Hypothalamus (tissue), 51 donors: ENCODE measurements around the gene CREBRF.
"Not testable (repeated sequence)": the region's sequence is repeated elsewhere in the genome, so short reads cannot be mapped to it uniquely, and the experiment has no call there.

Experiments
- DNase-seq, 51 donors: peaks; one replicate each; lab custom pipeline; 2025; lab: John Stamatoyannopoulos, UW

The CREBRF gene

DNA sequence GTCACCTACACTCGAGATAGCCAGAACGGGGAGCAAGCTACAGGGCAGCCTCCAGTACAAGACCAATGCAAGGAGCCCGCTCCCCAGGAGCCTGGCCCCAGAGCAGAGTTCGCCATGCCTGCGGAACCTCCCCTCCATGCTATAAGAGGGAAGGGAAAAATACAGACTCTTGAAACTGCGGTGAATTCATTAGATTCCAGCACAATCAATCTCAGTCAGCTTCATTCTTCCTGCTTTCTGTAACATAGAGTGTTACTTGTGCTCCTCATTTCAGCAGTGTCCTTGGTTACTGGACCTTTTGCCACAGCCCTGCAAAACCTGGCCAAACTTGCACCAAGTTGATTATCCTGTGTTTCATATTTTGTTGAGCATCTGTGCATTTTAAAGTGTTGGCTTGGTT lies 22.2 kb upstream of the CREBRF start:
- no peak for DNase-seq

DNA sequence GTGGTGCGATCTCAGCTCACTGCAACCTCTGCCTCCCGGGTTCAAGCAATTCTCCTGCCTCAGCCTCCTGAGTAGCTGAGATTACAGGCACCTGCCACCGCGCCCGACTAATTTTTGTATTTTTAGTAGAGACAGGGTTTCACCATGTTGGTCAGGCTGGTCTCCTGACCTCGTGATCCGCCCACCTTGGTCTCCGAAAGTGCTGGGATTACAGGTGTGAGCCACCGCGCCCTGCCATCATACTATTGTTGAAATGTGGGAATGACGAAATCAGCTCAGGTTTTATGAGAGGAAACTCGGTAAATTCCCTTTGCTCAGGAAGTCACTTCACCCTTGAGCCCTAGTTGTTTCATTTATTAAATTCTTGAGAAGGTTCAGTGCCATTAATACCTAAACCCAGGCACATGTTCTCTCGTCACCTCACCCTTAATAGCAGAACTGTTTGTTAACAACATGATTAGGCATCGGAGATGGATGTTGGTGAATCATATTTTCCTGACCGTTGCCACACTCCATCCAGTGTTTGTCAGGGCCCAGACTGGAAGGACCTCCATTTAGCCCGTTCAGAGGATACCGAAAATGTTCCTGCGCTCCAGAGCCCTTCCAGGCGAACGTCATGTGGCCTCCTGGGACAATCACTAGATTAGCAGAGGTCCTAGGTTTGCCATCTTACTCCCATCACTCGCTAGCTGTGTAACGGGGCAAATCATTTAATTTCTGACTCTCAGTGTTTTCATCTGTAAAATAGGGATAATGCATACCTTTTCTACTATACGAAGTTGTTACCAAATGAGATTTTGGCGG lies 20.0 kb upstream of the CREBRF start:
- DNase-seq = no peak

DNA sequence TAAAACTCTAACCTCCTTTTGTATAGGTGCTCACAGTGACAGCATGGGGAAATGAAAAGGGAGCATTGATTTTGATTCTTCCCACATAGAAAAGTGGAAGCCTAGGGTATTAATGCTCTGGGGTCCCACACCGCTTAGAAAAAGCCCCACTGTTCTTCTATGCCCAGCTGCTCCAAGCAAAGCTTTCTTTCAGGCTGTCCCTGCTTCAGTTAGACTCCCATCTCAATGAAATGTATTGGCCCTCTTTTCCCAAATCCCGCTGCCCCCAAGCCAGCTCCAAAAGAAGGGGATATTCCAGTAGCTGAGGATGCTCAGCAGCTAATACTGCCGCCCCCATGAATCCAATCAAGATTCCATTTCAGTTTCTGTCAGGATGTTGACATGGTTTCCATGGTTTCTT lies 17.0 kb upstream of the CREBRF start:
- no peak for DNase-seq

DNA sequence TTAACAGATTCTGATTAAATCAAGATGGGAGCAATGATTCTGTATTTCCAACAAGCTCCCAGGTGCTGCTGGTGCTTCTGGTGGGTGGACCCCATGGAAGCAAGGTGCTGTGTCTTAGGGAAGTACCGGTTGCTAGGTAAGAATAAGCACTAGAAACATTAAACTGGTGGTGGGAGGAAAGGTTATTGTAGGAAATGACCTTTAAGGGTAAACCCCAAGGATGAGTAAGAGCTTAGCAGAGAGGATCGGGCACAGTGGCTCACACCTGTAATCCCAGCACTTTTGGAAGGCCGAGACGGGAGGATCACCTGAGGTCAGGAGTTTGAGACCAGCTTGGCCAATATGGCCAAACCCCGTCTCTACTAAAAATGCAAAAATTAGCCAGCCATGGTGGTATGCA lies 16.2 kb upstream of the CREBRF start:
- no peak for DNase-seq

DNA sequence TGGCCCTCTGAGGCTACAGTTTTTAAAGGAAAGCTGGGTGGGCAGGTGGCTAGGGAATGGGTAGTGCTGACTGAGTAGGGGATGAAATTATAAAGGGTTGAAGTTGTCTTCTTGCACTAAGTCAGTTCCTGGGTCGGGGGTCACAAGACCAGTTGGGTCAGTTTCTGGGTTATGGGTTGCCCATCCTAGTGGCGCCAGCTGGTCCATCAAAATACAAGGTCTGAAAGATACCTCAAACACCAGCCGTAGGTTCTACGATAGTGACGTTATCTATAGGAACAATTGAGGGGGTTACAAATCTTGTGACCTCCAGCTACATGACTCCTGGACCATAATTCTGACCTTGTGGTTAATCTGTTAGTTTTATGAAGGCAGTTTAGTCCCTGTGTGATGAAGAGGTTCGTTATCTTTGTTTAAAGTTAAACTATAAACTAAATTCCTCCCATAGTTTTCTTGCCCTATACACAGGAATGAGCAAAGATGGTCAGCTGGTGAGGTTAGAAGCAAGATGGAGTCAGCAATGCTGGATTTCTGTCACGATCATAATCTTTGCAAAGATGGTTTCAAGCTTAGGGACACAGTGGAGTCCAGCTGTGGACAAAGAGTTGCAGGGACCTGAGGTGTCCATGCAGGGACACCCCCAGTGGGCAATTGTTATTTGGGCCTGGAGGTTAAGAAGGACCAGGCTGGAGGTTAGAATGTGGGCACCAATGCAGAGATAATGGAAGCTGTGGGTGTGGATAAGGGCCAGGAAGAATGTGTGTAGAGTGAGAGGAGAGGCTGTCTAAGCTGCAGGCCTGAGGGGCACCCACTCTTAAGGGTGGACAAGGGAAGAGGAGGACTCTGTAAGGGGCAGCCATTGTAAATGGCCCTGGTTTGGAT lies 14.0 kb upstream of the CREBRF start:
- no peak for DNase-seq

DNA sequence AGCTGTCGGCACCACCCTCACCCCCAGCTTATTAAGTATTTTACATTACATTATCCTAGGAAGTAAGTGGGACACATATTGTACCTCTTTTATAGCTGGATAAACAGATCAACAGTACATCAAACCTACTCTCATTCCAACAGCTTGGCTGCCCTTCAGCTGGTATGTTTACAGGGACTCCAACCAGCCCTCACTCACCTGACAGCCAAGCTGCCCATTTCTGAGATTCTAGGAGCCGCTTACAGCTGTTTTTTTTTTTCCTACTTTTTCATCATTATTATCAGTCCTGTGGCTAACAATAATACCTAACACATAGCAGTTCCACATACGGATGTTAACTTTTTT lies 13.4 kb upstream of the CREBRF start:
- no peak for DNase-seq

DNA sequence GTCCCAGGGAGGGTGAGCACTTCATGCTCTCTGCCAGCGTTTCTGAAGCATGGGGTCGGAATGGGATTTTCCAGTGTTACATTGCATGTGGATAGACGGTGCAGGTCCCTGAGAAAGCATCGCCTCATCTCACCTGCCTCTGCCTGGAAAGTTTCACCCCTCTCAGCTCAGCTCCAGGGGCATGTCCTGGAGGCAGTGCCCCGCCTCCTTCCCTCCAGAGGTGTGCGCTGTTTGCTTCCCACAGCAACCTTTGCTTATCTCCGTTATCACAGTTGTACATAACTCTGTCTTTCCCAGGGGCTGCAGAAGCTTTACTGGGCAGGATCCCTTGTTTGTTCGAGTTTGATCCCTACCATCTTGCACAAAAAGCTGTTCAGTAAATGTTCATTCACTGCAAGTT lies 10.7 kb upstream of the CREBRF start:
- DNase-seq = no peak

DNA sequence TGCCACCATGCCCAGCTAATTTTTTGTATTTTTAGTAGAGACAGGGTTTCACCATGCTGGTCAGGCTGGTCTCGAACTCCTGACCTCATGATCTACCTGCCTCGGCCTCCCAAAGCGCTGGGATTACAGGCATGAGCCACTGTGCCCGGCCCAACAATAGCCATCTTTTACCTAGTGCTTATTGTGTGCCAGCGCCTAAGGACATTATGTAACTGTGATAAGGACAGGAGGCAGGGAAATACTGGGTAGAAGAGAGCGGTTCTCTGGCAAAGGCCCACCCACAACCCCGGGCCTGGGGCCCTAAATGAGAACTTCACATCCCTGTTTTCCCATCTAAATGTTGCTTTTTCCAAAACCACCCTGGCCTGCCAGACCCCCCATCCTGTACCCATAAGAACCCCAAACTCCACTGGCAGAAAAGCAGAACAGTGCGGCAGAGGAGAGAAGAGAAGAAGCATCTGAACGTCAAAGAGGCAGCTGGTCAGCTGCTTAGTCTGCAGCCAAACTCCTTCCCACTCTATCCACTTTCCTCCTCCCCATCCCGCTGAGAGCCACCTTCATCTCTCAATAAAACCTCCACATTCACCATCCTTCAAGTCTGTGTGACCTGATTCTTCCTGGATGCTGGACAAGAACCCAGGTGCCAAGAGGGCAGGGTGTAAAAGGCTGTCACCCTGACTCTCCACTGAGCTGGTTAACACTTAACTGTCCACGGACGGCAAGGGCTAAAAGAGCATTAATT lies 8.9 kb upstream of the CREBRF start:
- not testable (repeated sequence) for DNase-seq

DNA sequence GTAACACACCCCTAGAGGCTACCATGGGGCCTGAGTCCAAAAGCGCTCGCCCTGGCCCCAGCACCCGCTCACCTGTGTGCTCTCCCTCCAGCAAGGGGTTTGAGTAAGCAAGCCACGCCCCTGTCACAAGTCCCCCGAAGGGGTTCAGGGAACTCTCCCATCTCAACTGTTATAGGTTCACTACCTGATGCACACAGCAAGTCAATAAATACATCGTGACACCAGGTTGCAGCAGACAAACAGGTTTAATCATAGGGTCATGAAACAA lies 8.4 kb upstream of the CREBRF start:
- DNase-seq = no peak

DNA sequence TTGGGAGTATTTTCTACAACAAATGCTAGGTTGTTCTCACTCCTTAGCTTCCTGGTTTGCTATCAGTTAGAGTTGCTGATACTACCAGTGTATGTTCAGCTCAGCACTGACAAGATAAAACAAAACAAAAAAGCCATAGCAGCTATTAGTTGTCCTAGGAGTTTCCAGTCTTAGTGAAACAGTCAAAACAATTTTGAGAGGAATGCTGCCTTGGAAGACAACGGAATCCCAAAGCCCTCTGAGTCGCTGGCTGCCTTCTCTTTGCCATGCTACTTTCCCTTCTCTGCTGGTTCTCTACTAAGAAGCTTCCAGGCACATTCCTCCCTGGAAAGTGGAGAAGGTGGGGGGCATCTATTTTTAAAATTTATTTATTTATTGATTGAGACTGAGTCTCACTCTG lies 5.4 kb upstream of the CREBRF start:
- no peak for DNase-seq

DNA sequence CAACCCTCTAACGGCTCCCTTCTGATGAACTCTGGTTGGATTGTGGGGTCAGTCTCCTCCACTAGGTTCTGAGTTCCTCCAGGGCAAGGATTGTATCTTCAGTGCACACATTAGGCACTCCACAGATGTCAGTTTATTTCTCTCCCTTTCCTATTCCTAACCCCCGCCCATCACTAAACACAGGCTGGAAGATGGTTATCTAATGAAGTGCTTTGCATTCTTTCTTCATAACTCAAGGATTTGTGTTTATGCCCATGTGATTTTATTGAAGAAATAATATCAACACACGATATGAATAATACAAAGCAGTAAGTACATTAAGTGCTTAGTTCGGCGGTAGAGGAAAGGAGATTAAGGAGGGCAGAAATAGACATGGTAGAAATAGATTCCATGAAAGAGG lies 4.4 kb upstream of the CREBRF start:
- no peak for DNase-seq

DNA sequence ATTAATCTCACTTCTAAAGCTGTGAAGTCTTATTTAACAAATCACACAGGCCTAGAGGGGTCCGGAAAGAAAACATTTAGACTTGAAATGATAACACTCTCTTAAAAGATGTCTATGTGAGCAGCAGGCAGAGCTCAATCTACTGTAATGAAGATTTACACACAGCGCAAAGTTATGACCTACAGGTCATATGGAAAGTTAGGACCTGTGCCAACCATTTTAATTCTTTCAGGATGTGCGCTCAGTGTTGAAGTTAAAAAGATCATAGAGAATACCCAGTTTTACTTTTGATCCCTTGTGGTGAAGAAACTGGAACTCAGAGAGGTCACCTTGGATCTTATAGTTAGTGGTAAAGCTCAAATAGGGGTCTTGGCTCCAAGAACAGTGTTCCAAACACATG lies 3.1 kb upstream of the CREBRF start:
- no peak for DNase-seq

DNA sequence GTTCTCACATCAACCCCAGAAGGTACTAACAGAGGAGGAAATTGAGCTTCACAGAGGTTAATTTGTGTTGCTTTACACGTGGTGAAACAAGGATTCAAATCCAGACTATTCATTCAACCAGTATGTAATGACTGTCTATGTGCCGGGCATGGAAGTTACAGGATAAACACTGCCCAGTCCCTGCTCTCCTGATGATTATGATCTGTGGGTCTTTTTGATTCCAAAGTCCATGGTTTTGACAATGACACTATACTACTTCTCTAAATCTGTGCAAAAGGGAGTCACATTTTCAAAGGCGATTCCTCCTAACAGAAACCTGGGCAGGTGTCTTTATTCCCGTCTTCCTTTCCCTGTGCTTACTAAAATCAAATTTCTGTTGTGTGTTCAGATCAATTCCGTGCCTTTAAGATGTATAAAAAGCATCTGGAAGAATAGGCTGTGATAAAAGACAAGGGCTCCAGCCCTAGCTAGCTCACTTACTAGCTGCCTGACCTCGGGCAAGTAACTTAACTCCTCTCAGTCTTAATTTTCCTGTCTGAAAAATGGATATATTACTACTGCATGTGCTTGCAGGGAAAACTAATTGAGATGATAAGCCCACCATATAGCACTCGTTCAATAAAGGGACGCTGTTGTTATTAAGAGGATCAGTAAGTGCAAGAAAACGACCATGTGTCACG lies 970 bp upstream of the CREBRF start:
- no peak for DNase-seq

DNA sequence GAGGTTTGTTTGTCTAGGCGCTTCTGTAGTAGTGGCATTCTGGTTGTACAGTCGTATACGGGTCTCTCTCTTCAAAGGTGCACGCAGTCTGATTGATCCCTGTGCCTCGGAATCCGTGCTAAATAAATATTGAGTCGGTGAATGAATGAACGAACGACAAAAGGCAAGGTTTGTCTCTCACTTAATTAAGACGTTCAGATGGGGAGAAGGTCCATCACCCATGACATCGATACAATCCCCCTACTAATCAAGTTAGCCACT lies 500 bp upstream of the CREBRF start:
- DNase-seq = no peak

DNA sequence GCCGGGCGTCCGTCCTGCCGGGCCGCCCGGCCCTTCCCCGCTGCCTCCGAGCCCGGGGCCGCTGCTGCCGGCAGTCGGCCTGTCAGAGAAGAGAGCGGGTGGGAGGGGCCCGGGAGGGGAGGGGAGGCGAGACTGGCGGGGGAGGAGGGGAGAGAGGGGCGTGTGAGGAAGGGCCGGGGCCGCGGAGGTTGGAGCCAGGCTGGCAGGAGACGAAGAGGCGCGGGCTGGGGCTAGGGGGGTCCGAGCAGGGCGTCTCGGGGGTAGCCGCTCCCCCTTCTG lies 570 bp downstream of the CREBRF start:
- peak in 14 of 51 donors; percentile 70 to 97 (median 88) for DNase-seq

DNA sequence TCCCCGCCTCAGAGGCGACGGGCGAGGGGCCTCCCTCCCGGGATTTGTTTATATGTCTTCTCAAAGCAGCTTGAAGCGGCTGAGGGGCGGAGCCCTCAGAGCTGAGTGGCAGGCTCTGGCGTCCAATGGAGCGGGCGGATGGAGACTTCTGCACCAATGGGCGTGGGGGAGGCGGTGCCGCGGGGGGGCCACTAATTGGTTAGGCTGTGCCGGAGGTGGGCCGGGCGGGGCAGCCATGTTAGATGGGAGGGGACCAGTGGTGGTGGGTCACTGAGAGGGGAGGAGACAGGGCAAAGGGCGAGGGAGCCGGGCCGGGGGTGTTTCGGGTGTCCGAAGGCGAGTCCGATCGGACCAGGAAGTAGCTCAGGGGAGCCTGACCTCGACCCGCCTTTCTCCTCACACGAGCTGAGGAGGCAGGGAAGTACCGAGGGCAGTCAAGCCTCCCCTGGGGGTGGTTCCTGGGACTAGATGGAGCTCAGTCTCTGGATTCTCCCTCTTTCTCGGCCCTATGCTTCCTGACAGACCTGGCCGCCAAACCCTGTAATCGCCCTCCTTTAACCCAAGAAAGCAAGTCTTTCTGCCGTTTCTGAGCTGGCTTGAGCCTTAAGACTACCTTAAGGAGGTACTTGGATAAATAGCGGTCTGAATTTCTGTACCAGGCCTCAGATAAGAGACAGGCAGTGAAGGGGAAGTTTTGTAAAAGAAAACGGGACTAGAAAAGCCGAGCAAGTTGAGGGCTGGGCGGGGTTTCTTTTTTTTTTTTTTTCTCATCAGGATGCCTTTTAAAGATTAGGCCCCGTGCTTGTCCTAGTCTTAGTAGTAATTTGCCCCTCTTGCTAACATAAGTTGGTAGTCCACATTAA lies 1.1 kb downstream of the CREBRF start:
- DNase-seq = peak; percentile 83 to 99 (median 97)

DNA sequence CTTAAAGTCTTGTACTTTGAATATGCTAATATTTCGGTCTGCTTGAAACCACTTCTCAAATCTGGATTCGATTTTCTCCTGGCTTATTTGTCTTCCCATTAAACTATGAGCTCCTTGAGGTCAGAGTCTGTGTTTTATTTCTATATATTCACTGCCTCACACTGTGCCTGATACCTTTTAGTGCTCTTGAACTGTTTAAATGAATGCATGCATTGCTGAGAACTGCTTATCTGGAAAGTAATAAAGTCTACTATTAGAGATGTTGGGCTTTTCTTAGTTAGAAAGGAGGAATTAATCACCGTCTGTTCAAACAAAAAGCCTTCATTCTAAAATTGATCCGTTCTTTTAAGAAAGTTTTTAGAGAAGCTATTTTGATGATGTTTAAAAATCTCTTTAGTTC lies 6.0 kb downstream of the CREBRF start:
- no peak for DNase-seq

DNA sequence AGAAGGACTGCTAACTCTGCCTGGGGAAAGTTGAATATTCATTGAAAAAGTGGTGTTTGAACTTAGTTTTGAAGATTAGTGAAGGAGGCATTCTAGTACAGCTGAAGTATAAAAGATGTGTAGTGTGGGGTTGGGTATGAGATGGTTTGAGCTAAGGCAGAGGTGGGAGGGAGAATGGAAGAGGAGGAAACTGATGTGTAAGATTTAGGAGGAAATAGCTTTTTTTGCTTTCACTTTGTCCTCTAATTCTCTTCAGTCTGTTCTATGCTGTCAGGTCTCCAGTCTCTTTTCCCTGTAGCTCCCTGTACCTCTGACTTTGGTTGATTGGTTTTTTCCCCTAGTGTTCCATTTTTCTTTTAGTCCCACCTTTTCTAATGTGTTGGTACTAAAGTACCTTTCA lies 9.0 kb downstream of the CREBRF start:
- DNase-seq = no peak

DNA sequence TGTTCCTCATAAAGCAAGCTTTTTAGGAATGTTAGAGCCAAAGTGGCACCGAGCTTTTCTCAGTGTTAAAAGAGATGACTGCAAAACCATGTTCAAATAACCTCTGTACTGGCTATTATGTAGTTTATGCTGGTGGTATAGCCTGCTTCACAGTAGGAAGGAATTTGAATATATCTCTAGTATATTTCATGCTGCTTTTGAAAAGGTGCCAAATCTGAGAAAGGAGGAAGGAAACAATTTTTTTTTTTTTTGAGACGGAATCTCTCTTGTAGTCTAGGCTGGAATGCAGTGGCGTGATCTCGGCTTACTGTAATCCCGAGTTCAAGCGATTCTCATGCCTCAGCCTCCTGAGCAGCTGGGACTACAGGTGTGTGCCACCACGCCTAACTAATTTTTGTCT lies 13.5 kb downstream of the CREBRF start:
- no peak for DNase-seq

DNA sequence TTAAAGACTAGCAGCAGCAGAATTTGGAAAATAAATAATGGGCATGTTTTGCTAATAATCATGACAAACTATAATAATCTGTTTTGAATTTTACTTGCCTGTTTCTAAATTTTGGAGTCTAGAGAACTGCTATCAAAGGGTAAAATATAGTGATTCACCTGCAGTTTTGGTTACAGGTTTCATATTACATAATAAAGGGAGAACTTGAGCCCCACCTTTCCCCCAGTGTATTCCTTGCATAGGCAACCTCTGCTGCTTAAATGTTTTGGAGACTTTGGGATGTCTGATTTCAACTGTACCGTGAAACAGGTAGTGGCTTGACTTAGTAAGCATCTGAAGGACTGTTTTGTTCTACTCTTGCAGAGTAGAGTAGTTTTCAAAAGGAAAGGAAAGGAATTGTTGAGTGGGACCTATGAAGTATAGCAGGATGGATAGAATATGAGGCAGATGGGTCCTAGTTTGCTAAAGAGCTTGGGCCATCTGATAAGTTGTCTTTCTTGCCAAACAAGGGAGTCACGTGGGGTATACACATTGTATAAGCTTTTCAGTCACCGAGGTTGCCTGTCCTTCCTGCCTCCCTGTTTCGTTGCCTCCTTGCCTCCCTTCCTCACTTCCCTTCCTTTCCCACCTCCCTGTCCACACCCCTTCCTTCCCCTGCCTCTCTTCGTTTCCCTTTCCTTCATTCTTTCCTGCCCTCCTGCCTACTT lies 19.1 kb downstream of the CREBRF start:
- DNase-seq = no peak
